IMR-90 (cell line): Measurements from ENCODE around the gene PLCH1. TPM values are rescaled to one million over a fixed set of nuclear protein-coding genes. Genes with fewer than 3 reads are reported as not detected.

Experiments used
- ATAC-seq: fragments of 200-7000 bp; cut with Tn5 transposase; 2 replicates; pipeline ENCODE4 v1.9.1; 2020; ENCODE audit warnings: low read depth, mild to moderate bottlenecking, moderate library complexity
- BruUV-seq: library from RNA; stranded (reverse); fragments of 400-500 nt; replicated peaks from 2 replicates; lab custom pipeline; 2021; lab: Mats Ljungman, UMichigan
- CTCF ChIA-PET: fragments of 300-600 bp; formaldehyde crosslinking; extraction: SDS; loops from one replicate; lab custom pipeline; 2021; ENCODE audit warnings: antibody characterized with exemption; lab: Yijun Ruan, JAX
- POLR2A ChIA-PET: fragments of 300-600 bp; sonication (Branson Sonifier 250); formaldehyde crosslinking; loops from one replicate; lab custom pipeline; 2022; ENCODE audit warnings: antibody characterized with exemption; ENCODE audit not compliant: unreplicated experiment; lab: Charles Lee
- DNase-seq: peaks from one replicate; pipeline ENCODE4 v3.0.0; 2013
- H2AFZ ChIP-seq: replicated peaks from 2 replicates; pipeline ENCODE3; 2013; ENCODE audit warnings: low read length, mild to moderate bottlenecking; ENCODE audit not compliant: poor library complexity
- H2AK5ac ChIP-seq: 2 replicates; pipeline ENCODE4 v1.6.1; 2013; ENCODE audit warnings: low read depth, low read length, inconsistent platforms
- H2AK9ac ChIP-seq: replicated peaks from 2 replicates; pipeline ENCODE3; 2013; ENCODE audit warnings: mild to moderate bottlenecking, low read depth, low read length, moderate library complexity; ENCODE audit not compliant: poor library complexity
- H2BK120ac ChIP-seq: 2 replicates; pipeline ENCODE4 v1.6.1; 2013; ENCODE audit warnings: low read depth, low read length, inconsistent platforms
- H2BK15ac ChIP-seq: 3 replicates; pipeline ENCODE4 v1.6.1; 2013; ENCODE audit warnings: low read depth, low read length, inconsistent platforms
- H2BK20ac ChIP-seq: 2 replicates; pipeline ENCODE4 v1.6.1; 2013; ENCODE audit warnings: low read depth, mild to moderate bottlenecking, inconsistent platforms, low read length, moderate library complexity
- H2BK5ac ChIP-seq: 2 replicates; pipeline ENCODE4 v1.6.1; 2013; ENCODE audit warnings: mild to moderate bottlenecking, low read depth, low read length, inconsistent platforms; ENCODE audit not compliant: poor library complexity, severe bottlenecking
- H3K14ac ChIP-seq: replicated peaks from 2 replicates; pipeline ENCODE4 v1.6.1; 2013; ENCODE audit warnings: low read depth, low read length, inconsistent platforms
- H3K18ac ChIP-seq: 2 replicates; pipeline ENCODE4 v1.6.1; 2013; ENCODE audit warnings: low read depth, low read length, control low read depth
- H3K23ac ChIP-seq: 2 replicates; pipeline ENCODE4 v1.6.1; 2013; ENCODE audit warnings: low read depth, low read length, inconsistent platforms
- H3K27ac ChIP-seq: 2 replicates; pipeline ENCODE4 v1.5.1; 2013; ENCODE audit warnings: mild to moderate bottlenecking, control low read depth, low read length; ENCODE audit not compliant: insufficient read depth
- H3K27me3 ChIP-seq: 2 replicates; pipeline ENCODE4 v1.6.1; 2013; ENCODE audit warnings: low read length; ENCODE audit not compliant: control insufficient read depth, insufficient read depth
- H3K36me3 ChIP-seq: 2 replicates; pipeline ENCODE4 v1.6.1; 2013; ENCODE audit warnings: low read length, mixed read lengths; ENCODE audit not compliant: control insufficient read depth, insufficient read depth
- H3K4ac ChIP-seq: 2 replicates; pipeline ENCODE4 v1.6.1; 2013; ENCODE audit warnings: low read depth, low read length, inconsistent platforms
- H3K4me1 ChIP-seq: 2 replicates; pipeline ENCODE4 v1.6.1; 2013; ENCODE audit warnings: low read length, mixed read lengths; ENCODE audit not compliant: control insufficient read depth, insufficient read depth
- H3K4me2 ChIP-seq: 2 replicates; pipeline ENCODE4 v1.6.1; 2013; ENCODE audit warnings: low read depth, mild to moderate bottlenecking, control low read depth, low read length, moderate library complexity
- H3K4me3 ChIP-seq: 2 replicates; pipeline ENCODE4 v1.5.1; 2013; ENCODE audit warnings: low read depth, mild to moderate bottlenecking, control low read depth, low read length, moderate library complexity; ENCODE audit not compliant: insufficient read depth
- H3K56ac ChIP-seq: 2 replicates; pipeline ENCODE4 v1.6.1; 2013; ENCODE audit warnings: low read length, inconsistent platforms; ENCODE audit not compliant: insufficient read depth; ENCODE audit errors: extremely low read depth
- H3K79me1 ChIP-seq, 2 experiments: 2 replicates each; pipeline ENCODE4 v1.6.1; 2013; ENCODE audit warnings: low read length in 2 of 2, inconsistent platforms in 1 of 2, low read depth in 1 of 2
- H3K9ac ChIP-seq: 2 replicates; pipeline ENCODE4 v1.6.1; 2013; ENCODE audit warnings: low read depth, low read length, control low read depth
- H3K9me1 ChIP-seq: 2 replicates; pipeline ENCODE4 v1.6.1; 2013; ENCODE audit warnings: low read length, inconsistent platforms; ENCODE audit not compliant: insufficient read depth
- H3K9me3 ChIP-seq: 2 replicates; pipeline ENCODE4 v1.6.1; 2013; ENCODE audit warnings: low read length; ENCODE audit not compliant: control insufficient read depth, insufficient read depth
- H4K20me1 ChIP-seq: 2 replicates; pipeline ENCODE4 v1.6.1; 2013; ENCODE audit warnings: low read length, inconsistent platforms; ENCODE audit not compliant: insufficient read depth
- H4K5ac ChIP-seq: 2 replicates; pipeline ENCODE4 v1.6.1; 2013; ENCODE audit warnings: mild to moderate bottlenecking, low read depth, low read length, control low read depth
- H4K8ac ChIP-seq, 2 experiments: 2 replicates each; pipeline ENCODE4 v1.6.1; 2013; ENCODE audit warnings: low read depth in 2 of 2, low read length in 2 of 2, control low read depth in 1 of 2, inconsistent platforms in 1 of 2
- H4K91ac ChIP-seq: 2 replicates; pipeline ENCODE4 v1.6.1; 2013; ENCODE audit warnings: low read depth, low read length, inconsistent platforms; ENCODE audit not compliant: insufficient read depth
- BHLHE40 ChIP-seq: fragments of 150-350 bp; IDR thresholded peaks from 2 replicates; pipeline ENCODE4 v1.6.1; 2016; ENCODE audit warnings: mild to moderate bottlenecking, low read depth, low read length
- CEBPB ChIP-seq: IDR thresholded peaks from 2 replicates; pipeline ENCODE4 v1.6.1; 2012; ENCODE audit warnings: low read depth, low read length, improper control_type of control experiment
- CHD1 ChIP-seq: IDR thresholded peaks from 2 replicates; pipeline ENCODE4 v1.6.1; 2012; ENCODE audit warnings: low read depth, low read length, improper control_type of control experiment
- FOS ChIP-seq: fragments of 150-350 bp; IDR thresholded peaks from 2 replicates; pipeline ENCODE4 v1.6.1; 2016; ENCODE audit warnings: low read depth, low read length
- MAFK ChIP-seq: IDR thresholded peaks from 2 replicates; pipeline ENCODE4 v1.6.1; 2012; ENCODE audit warnings: low read depth, low read length, improper control_type of control experiment
- MAZ ChIP-seq: IDR thresholded peaks from 2 replicates; pipeline ENCODE4 v1.6.1; 2012; ENCODE audit warnings: low read depth, mild to moderate bottlenecking, low read length, improper control_type of control experiment, moderate library complexity, borderline replicate concordance
- MXI1 ChIP-seq: IDR thresholded peaks from 2 replicates; pipeline ENCODE4 v1.6.1; 2012; ENCODE audit warnings: low read depth, mild to moderate bottlenecking, low read length, moderate library complexity, borderline replicate concordance
- NFE2L2 ChIP-seq: fragments of 150-350 bp; IDR thresholded peaks from 2 replicates; pipeline ENCODE4 v1.6.1; 2016; ENCODE audit warnings: low read depth, mild to moderate bottlenecking, low read length
- POLR2A ChIP-seq: IDR thresholded peaks from 2 replicates; pipeline ENCODE4 v1.6.1; 2012; ENCODE audit warnings: mild to moderate bottlenecking, low read depth, low read length
- RAD21 ChIP-seq: IDR thresholded peaks from 2 replicates; pipeline ENCODE4 v1.6.1; 2012; ENCODE audit warnings: low read length, improper control_type of control experiment
- RCOR1 ChIP-seq: IDR thresholded peaks from 2 replicates; pipeline ENCODE4 v1.6.1; 2012; ENCODE audit warnings: mild to moderate bottlenecking, low read length, improper control_type of control experiment; ENCODE audit not compliant: insufficient replicate concordance
- RFX5 ChIP-seq: IDR thresholded peaks from 2 replicates; pipeline ENCODE4 v1.8.0; 2012; ENCODE audit warnings: low read depth, mild to moderate bottlenecking, low read length, moderate library complexity
- SMC3 ChIP-seq: fragments of 150-350 bp; IDR thresholded peaks from 2 replicates; pipeline ENCODE4 v1.6.1; 2016; ENCODE audit warnings: low read depth, mild to moderate bottlenecking, antibody characterized with exemption, low read length, moderate library complexity
- WGBS, 2 experiments: methylation state at CpG; one replicate each; pipeline versions ENCODE4 v1.1.5 to v1.1.7; 2013; ENCODE audit warnings: missing lambda C conversion rate in 2 of 2; ENCODE audit not compliant: insufficient read length in 1 of 2; ENCODE audit errors: extremely low coverage in 2 of 2; 5-methylcytosine and 5-hydroxymethylcytosine counted together
- dilution Hi-C: fragments of 300-500 bp; cut with HindIII; formaldehyde crosslinking; loops from one replicate; pipeline ENCODE4 v1.14.3; 2018; ENCODE audit warnings: low sequenced_read_pairs; ENCODE audit not compliant: unreplicated experiment
- in situ Hi-C: fragments of 300-500 bp; cut with MboI; formaldehyde crosslinking; loops from 3 replicates; pipeline ENCODE4 v1.14.3; 2019; ENCODE audit warnings: low sequenced_read_pairs, inconsistent platforms, mixed read lengths
- intact Hi-C: fragments of 100-400 bp; cut with micrococcal nuclease; formaldehyde crosslinking; loops from 2 replicates; pipeline ENCODE4 v1.10.0; 2022
- polyA plus RNA-seq, 3 experiments: library from polyadenylated mRNA; depleted of rRNA; stranded (reverse); fragments of >200 nt; gene quantifications; 2 replicates each; pipeline ENCODE4 v1.2.3, GENCODE V29; 2012; ENCODE audit warnings: low replicate concordance in 1 of 3
- total RNA-seq: library from RNA; depleted of rRNA; stranded (reverse); fragments of >200 nt; gene quantifications from 2 replicates; pipeline ENCODE4 v1.2.3, GENCODE V29; 2012
- TF ChIP-seq, protein P1 (sequence below): fragments of 150-350 bp; IDR thresholded peaks from 2 replicates; pipeline ENCODE4 v1.6.1; 2016; ENCODE audit warnings: low read depth, mild to moderate bottlenecking, low read length, moderate library complexity, borderline replicate concordance
- TF ChIP-seq, protein P2 (sequence below): conservative IDR thresholded peaks from 2 replicates; pipeline ENCODE4 v1.5.1; 2012; ENCODE audit warnings: mild to moderate bottlenecking, low read depth, low read length, improper control_type of control experiment
- TF ChIP-seq, protein P3 (sequence below): fragments of 150-350 bp; IDR thresholded peaks from 2 replicates; pipeline ENCODE4 v1.6.1; 2017; ENCODE audit warnings: mild to moderate bottlenecking, antibody characterized with exemption, low read length, low read depth

PLCH1 gene
- total and polyA plus RNA-seq, 2 of the 4 experiments (the other 2 are of a cell fraction): not detected

DNA sequence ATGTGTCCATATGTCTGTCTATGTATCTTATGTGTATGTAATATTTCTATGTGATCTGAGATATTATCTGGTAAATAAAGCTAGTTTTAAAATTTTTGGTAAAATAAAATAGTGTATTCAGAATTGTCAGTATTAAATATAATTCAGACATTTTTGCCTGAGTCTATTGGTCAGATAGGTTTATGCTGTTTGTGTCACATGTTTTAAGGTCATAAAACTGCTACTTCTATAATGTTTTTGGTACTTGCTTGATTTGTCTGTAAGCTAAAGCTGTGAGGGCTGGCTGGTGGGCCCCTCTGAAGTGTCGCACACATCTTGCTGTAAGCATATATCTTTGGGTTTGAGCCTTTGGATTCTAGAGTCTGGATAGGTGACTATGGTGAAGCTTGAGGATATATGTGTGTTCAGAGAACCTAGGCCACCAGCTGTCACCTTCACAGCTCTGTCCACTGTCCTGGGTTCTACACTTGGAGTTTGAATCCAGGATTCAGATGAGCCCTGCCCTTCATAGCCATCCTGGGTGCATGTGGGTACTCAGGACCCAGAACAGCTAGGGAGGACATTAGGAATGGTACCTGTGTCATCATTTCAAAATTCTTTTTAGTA is 379.6 kb downstream of the PLCH1 start:
- Histone ChIP-seq H2BK5ac (no peak overlapping the region), H2AFZ (no peak overlapping the region), H4K5ac (no peak overlapping the region), H2BK20ac (no peak overlapping the region), H3K36me3 (no peaks in the 10 kb centered on the region), H3K4me3 (no peak overlapping the region), H3K4me2 (no peak overlapping the region), H4K8ac (no peak overlapping the region), H3K14ac (no peak overlapping the region), H4K20me1 (no peaks in the 10 kb centered on the region), H3K9me3 (no peaks in the 10 kb centered on the region), H3K9me1 (no peaks in the 10 kb centered on the region), H2BK15ac (no peak overlapping the region), H3K18ac (no peak overlapping the region), H3K56ac (no peak overlapping the region), H2AK9ac (no peak overlapping the region), H2AK5ac (no peak overlapping the region), H3K79me1 (no peaks in the 10 kb centered on the region), H3K4me1 (no peaks in the 10 kb centered on the region), H3K27ac (no peak overlapping the region), H2BK120ac (no peak overlapping the region), H3K27me3 (no peaks in the 10 kb centered on the region), H3K9ac (no peak overlapping the region), H4K91ac (no peak overlapping the region), H3K23ac (no peak overlapping the region), H3K4ac (no peak overlapping the region)
- ChIA-PET CTCF (no interaction called here), POLR2A (no interaction called here)
- BruUV-seq: no TSS peak
- TF ChIP-seq MXI1 (no peak), MAZ (no peak), RCOR1 (no peak), BHLHE40 (no peak), RFX5 (no peak), CEBPB (no peak), RAD21 (no peak), CHD1 (no peak), POLR2A (no peak), SMC3 (no peak), MAFK (no peak), NFE2L2 (no peak), FOS (no peak)
- TF ChIP-seq, protein P1, sequence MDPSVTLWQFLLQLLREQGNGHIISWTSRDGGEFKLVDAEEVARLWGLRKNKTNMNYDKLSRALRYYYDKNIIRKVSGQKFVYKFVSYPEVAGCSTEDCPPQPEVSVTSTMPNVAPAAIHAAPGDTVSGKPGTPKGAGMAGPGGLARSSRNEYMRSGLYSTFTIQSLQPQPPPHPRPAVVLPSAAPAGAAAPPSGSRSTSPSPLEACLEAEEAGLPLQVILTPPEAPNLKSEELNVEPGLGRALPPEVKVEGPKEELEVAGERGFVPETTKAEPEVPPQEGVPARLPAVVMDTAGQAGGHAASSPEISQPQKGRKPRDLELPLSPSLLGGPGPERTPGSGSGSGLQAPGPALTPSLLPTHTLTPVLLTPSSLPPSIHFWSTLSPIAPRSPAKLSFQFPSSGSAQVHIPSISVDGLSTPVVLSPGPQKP: no peak
- TF ChIP-seq, protein P2, sequence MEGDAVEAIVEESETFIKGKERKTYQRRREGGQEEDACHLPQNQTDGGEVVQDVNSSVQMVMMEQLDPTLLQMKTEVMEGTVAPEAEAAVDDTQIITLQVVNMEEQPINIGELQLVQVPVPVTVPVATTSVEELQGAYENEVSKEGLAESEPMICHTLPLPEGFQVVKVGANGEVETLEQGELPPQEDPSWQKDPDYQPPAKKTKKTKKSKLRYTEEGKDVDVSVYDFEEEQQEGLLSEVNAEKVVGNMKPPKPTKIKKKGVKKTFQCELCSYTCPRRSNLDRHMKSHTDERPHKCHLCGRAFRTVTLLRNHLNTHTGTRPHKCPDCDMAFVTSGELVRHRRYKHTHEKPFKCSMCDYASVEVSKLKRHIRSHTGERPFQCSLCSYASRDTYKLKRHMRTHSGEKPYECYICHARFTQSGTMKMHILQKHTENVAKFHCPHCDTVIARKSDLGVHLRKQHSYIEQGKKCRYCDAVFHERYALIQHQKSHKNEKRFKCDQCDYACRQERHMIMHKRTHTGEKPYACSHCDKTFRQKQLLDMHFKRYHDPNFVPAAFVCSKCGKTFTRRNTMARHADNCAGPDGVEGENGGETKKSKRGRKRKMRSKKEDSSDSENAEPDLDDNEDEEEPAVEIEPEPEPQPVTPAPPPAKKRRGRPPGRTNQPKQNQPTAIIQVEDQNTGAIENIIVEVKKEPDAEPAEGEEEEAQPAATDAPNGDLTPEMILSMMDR: no peak
- TF ChIP-seq, protein P3, sequence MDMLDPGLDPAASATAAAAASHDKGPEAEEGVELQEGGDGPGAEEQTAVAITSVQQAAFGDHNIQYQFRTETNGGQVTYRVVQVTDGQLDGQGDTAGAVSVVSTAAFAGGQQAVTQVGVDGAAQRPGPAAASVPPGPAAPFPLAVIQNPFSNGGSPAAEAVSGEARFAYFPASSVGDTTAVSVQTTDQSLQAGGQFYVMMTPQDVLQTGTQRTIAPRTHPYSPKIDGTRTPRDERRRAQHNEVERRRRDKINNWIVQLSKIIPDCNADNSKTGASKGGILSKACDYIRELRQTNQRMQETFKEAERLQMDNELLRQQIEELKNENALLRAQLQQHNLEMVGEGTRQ: no peak
- no peak for ATAC-seq
- dilution Hi-C loops (no loop called here), intact Hi-C loops (no loop called here), in situ Hi-C loops (no loop called here)
- no peak for DNase-seq
- WGBS, 2 experiments: 33% methylated on average over 1 of the region's 1 CpG; no CpG with 5 or more reads in 1 of the 2 experiments
